ENCODE results near the gene SFMBT1.
A peak's percentile ranks its signal among the peaks of the same experiment; 100 is the strongest.

SFMBT1 gene

GRCh38 chr3:53043738-53044137 lies 2.1 kb downstream of the SFMBT1 start:
- Histone ChIP-seq H3K79me2 (ENCODE audit: control insufficient read depth, low read length) (peaks cover 49% of the 10 kb centered on the region), H3K27ac (ENCODE audit: low read depth, low read length) (no peak overlapping the region), H3K4me3 (ENCODE audit: low read length) (0 out of 2 replicates have a peak overlapping the region, but pooled peaks have one; percentile 8), H3K4me2 (ENCODE audit: low read length) (peak overlapping the region; percentile 89), H3K9me3 (ENCODE audit: control insufficient read depth, insufficient read depth, low read length) (no peaks in the 10 kb centered on the region), H3F3A (ENCODE audit: control insufficient read depth, insufficient read depth) (peaks cover 29% of the 10 kb centered on the region), H3K27me3 (ENCODE audit: control insufficient read depth, low read length) (peaks cover 26% of the 10 kb centered on the region), H3K4me1 (ENCODE audit: control insufficient read depth, low read length) (peaks cover 44% of the 10 kb centered on the region), H3K9me2 (replicated peaks; ENCODE audit: control insufficient read depth, low read length) (no peaks in the 10 kb centered on the region), H4K20me1 (ENCODE audit: control insufficient read depth, insufficient read depth, low read depth, low read length) (peaks cover 10% of the 10 kb centered on the region; the same call in 1 of the 2 replicates), H3K36me3 (ENCODE audit: control insufficient read depth, low read length) (no peaks in the 10 kb centered on the region)
- TF ChIP-seq, protein P1, sequence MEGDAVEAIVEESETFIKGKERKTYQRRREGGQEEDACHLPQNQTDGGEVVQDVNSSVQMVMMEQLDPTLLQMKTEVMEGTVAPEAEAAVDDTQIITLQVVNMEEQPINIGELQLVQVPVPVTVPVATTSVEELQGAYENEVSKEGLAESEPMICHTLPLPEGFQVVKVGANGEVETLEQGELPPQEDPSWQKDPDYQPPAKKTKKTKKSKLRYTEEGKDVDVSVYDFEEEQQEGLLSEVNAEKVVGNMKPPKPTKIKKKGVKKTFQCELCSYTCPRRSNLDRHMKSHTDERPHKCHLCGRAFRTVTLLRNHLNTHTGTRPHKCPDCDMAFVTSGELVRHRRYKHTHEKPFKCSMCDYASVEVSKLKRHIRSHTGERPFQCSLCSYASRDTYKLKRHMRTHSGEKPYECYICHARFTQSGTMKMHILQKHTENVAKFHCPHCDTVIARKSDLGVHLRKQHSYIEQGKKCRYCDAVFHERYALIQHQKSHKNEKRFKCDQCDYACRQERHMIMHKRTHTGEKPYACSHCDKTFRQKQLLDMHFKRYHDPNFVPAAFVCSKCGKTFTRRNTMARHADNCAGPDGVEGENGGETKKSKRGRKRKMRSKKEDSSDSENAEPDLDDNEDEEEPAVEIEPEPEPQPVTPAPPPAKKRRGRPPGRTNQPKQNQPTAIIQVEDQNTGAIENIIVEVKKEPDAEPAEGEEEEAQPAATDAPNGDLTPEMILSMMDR (IDR thresholded peaks at IDR 0.05; ENCODE audit: low read depth, low read length, poor library complexity, severe bottlenecking) = no peak

GRCh38 chr3:53042651-53043050 lies 3.2 kb downstream of the SFMBT1 start:
- H3K4me2 ChIP-seq (ENCODE audit: low read length) = no peak overlapping the region
- TF ChIP-seq EZH2phosphoT487 (IDR thresholded peaks at IDR 0.05; ENCODE audit: borderline replicate concordance, low read length) = no peak
- TF ChIP-seq, protein P1 (IDR thresholded peaks at IDR 0.05; ENCODE audit: low read depth, low read length, poor library complexity, severe bottlenecking) = no peak
- peaks cover 21% of the 10 kb centered on the region for H3K27me3 ChIP-seq (ENCODE audit: control insufficient read depth, low read length)
- H4K20me1 ChIP-seq (ENCODE audit: control insufficient read depth, insufficient read depth, low read depth, low read length) = peaks cover 10% of the 10 kb centered on the region; the same call in 1 of the 2 replicates
- peaks cover 55% of the 10 kb centered on the region for H3K79me2 ChIP-seq (ENCODE audit: control insufficient read depth, low read length)
- peaks cover 44% of the 10 kb centered on the region for H3K4me1 ChIP-seq (ENCODE audit: control insufficient read depth, low read length)
- H3K9me2 ChIP-seq (replicated peaks; ENCODE audit: control insufficient read depth, low read length) = no peaks in the 10 kb centered on the region
- no peak overlapping the region for H3K27ac ChIP-seq (ENCODE audit: low read depth, low read length)
- H3K9me3 ChIP-seq (ENCODE audit: control insufficient read depth, insufficient read depth, low read length) = no peaks in the 10 kb centered on the region
- H3K4me3 ChIP-seq (ENCODE audit: low read length) = no peak overlapping the region
- peaks cover 29% of the 10 kb centered on the region for H3F3A ChIP-seq (ENCODE audit: control insufficient read depth, insufficient read depth)
- no peaks in the 10 kb centered on the region for H3K36me3 ChIP-seq (ENCODE audit: control insufficient read depth, low read length)

DNA sequence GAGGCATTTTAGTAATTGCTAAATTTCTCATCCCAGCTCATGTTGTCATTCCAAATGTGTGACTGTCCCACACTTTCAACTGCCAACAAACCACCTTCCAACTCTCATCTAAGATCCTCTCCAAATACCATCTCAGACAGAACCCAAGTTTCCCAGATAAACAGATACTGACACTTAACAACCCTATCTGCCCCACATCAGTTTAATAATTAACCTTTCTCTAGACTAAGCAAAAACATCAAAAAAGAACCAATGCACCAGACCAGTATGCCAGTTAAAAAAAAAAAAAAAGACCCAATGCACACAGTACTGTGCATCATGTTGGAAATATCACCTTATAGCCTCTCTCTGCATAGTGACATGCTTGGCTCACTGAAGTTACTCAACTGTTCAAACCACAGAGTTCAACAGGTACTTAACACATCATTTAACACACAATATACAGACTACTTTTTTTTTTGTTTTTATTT lies 5.5 kb downstream of the SFMBT1 start:
- Histone ChIP-seq H3K4me3 (ENCODE audit: low read length) (no peak overlapping the region), H3F3A (ENCODE audit: control insufficient read depth, insufficient read depth) (peaks cover 16% of the 10 kb centered on the region), H3K79me2 (ENCODE audit: control insufficient read depth, low read length) (peaks cover 63% of the 10 kb centered on the region), H3K36me3 (ENCODE audit: control insufficient read depth, low read length) (no peaks in the 10 kb centered on the region), H3K9me2 (replicated peaks; ENCODE audit: control insufficient read depth, low read length) (no peaks in the 10 kb centered on the region), H4K20me1 (ENCODE audit: control insufficient read depth, insufficient read depth, low read depth, low read length) (peaks cover 10% of the 10 kb centered on the region; the same call in 1 of the 2 replicates), H3K9me3 (ENCODE audit: control insufficient read depth, insufficient read depth, low read length) (no peaks in the 10 kb centered on the region), H3K4me1 (ENCODE audit: control insufficient read depth, low read length) (peaks cover 32% of the 10 kb centered on the region), H3K27me3 (ENCODE audit: control insufficient read depth, low read length) (peaks cover 6% of the 10 kb centered on the region), H3K4me2 (ENCODE audit: low read length) (no peak overlapping the region), H3K27ac (ENCODE audit: low read depth, low read length) (no peak overlapping the region)
- TF ChIP-seq EZH2phosphoT487 (IDR thresholded peaks at IDR 0.05; ENCODE audit: borderline replicate concordance, low read length) = no peak
- TF ChIP-seq, protein P1 (IDR thresholded peaks at IDR 0.05; ENCODE audit: low read depth, low read length, poor library complexity, severe bottlenecking) = no peak
